ENCODE results near the gene WWOX.

DNA sequence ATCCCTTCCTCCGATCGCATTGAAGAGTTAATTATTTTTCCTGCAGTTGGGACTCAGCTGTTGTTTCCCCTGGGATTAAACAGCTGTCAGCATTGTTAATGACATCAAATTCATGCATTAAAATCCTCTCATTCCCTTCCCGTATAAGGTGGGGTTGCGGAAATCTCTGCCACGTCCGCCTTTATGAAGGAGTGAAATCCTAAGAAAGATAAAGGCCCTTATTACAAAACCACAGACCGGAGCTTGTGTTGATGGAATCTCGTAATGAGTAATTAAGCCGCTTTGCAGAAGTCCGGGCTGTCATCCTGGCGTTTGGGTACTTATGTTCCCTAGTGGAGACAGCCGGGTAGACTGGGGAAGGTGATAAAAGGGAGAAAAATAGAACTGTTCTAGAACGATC, 873.5 kb downstream of the WWOX start:
- TF ChIP-seq, protein P1, sequence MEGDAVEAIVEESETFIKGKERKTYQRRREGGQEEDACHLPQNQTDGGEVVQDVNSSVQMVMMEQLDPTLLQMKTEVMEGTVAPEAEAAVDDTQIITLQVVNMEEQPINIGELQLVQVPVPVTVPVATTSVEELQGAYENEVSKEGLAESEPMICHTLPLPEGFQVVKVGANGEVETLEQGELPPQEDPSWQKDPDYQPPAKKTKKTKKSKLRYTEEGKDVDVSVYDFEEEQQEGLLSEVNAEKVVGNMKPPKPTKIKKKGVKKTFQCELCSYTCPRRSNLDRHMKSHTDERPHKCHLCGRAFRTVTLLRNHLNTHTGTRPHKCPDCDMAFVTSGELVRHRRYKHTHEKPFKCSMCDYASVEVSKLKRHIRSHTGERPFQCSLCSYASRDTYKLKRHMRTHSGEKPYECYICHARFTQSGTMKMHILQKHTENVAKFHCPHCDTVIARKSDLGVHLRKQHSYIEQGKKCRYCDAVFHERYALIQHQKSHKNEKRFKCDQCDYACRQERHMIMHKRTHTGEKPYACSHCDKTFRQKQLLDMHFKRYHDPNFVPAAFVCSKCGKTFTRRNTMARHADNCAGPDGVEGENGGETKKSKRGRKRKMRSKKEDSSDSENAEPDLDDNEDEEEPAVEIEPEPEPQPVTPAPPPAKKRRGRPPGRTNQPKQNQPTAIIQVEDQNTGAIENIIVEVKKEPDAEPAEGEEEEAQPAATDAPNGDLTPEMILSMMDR (IDR thresholded peaks at IDR 0.05), result no peak
- TF ChIP-seq EP300 (IDR thresholded peaks at IDR 0.05) (no peak), POLR2A (IDR thresholded peaks at IDR 0.05) (no peak)
